HUES64 (cell line): ENCODE measurements around the gene INTS7.
A peak's percentile ranks its signal among the peaks of the same experiment; 100 is the strongest.
"Not testable (repeated sequence)": the region's sequence is repeated elsewhere in the genome, so short reads cannot be mapped to it uniquely, and the experiment has no call there.

Experiments used
- H3K27ac ChIP-seq: 2 replicates; pipeline ENCODE4 v1.7.0; 2013; ENCODE audit warnings: low read depth, low read length, inconsistent platforms
- H3K27me3 ChIP-seq: 2 replicates; pipeline ENCODE4 v1.6.1; 2013; ENCODE audit warnings: mild to moderate bottlenecking, low read length; ENCODE audit not compliant: insufficient read depth
- H3K36me3 ChIP-seq: 2 replicates; pipeline ENCODE4 v1.6.1; 2013; ENCODE audit warnings: mild to moderate bottlenecking, low read length; ENCODE audit not compliant: insufficient read depth
- H3K4me1 ChIP-seq: 2 replicates; pipeline ENCODE4 v1.6.1; 2013; ENCODE audit warnings: mild to moderate bottlenecking, low read length, moderate library complexity; ENCODE audit not compliant: insufficient read depth
- H3K4me3 ChIP-seq: 2 replicates; pipeline ENCODE4 v1.5.1; 2013; ENCODE audit warnings: mild to moderate bottlenecking, low read length, moderate library complexity
- H3K9ac ChIP-seq: 2 replicates; pipeline ENCODE4 v1.6.1; 2013; ENCODE audit warnings: mild to moderate bottlenecking, low read depth, low read length
- H3K9me3 ChIP-seq: 2 replicates; pipeline ENCODE4 v1.6.1; 2013; ENCODE audit warnings: low read depth, low read length; ENCODE audit not compliant: insufficient read depth
- WGBS: fragments of 150-250, 120-280 bp; methylation state at CpG from one replicate; pipeline ENCODE4 v1.1.7; 2013; ENCODE audit warnings: missing lambda C conversion rate; 5-methylcytosine and 5-hydroxymethylcytosine counted together

Gene INTS7

GRCh38 chr1:212034516-212035122, 738 bp downstream of the INTS7 start:
- H3K4me3 ChIP-seq = peak overlapping the region; percentile 69
- no peaks in the 10 kb centered on the region for H3K9me3 ChIP-seq
- 6% methylated on average over 13 of the region's 13 CpGs for WGBS
- peaks cover 14% of the 10 kb centered on the region for H3K4me1 ChIP-seq
- peak overlapping the region; percentile 49 for H3K9ac ChIP-seq
- no peak overlapping the region; the same call in 1 of the 2 replicates for H3K27ac ChIP-seq
- no peaks in the 10 kb centered on the region for H3K27me3 ChIP-seq
- H3K36me3 ChIP-seq = peaks cover 24% of the 10 kb centered on the region

DNA sequence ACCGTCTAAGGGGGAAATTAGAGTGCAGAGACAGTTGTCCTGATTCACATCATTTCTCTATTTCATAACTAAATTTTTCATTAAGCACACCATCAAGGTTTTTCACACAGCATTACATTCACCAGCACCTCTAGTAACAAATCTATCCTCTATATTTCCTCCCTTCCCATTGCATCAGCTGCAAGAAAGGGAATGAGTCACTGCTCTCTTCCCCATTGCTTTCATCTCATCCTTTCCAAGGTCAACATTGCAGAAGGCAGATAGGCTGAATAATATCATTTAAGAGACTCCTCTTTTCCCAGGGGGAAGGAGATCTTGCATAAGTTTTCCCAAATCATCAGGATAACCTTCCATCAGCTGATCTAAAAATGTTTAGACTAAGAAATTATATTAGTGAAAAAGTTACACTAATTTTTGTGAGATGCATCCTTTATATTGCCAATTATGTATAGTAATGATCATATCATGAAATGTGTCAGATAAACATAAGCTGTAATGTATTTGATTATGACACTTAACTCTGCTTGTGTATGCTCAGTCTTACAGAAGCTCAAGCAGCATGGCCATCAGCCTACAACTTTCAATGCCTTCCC, 4.3 kb downstream of the INTS7 start:
- H3K27ac ChIP-seq = no peak overlapping the region
- H3K27me3 ChIP-seq = no peaks in the 10 kb centered on the region
- 100% methylated on average over 1 of the region's 1 CpG for WGBS
- H3K4me1 ChIP-seq = peaks cover 21% of the 10 kb centered on the region
- no peaks in the 10 kb centered on the region for H3K9me3 ChIP-seq
- H3K36me3 ChIP-seq = peaks cover 4% of the 10 kb centered on the region; the same call in 1 of the 2 replicates
- no peak overlapping the region for H3K4me3 ChIP-seq
- no peak overlapping the region for H3K9ac ChIP-seq

GRCh38 chr1:212027727-212028126, 7.6 kb downstream of the INTS7 start:
- not testable (repeated sequence) for H3K27me3 ChIP-seq, H3K4me3 ChIP-seq, H3K27ac ChIP-seq, H3K9ac ChIP-seq
- Histone ChIP-seq H3K36me3 (peaks cover 17% of the 10 kb centered on the region), H3K4me1 (peaks cover 21% of the 10 kb centered on the region), H3K9me3 (peaks cover 14% of the 10 kb centered on the region; the same call in 1 of the 2 replicates)
- 94% methylated on average over 10 of the region's 10 CpGs for WGBS

- Histone ChIP-seq H3K4me3 (no peak overlapping the region), H3K9me3 (peaks cover 14% of the 10 kb centered on the region; the same call in 1 of the 2 replicates), H3K27me3 (no peaks in the 10 kb centered on the region), H3K4me1 (peaks cover 12% of the 10 kb centered on the region), H3K9ac (no peak overlapping the region), H3K36me3 (peaks cover 32% of the 10 kb centered on the region), H3K27ac (no peak overlapping the region)
- 96% methylated on average over 3 of the region's 3 CpGs for WGBS
These were observed 10.7 kb downstream of the INTS7 start for GRCh38 chr1:212024469-212025149.

GRCh38 chr1:212022908-212023307, 12.4 kb downstream of the INTS7 start:
- H3K27me3 ChIP-seq, H3K27ac ChIP-seq, H3K4me3 ChIP-seq, H3K9ac ChIP-seq, H3K4me1 ChIP-seq: not testable (repeated sequence)
- Histone ChIP-seq H3K36me3 (peaks cover 40% of the 10 kb centered on the region), H3K9me3 (peaks cover 14% of the 10 kb centered on the region; the same call in 1 of the 2 replicates)

- Histone ChIP-seq H3K4me1 (no peaks in the 10 kb centered on the region), H3K27ac (no peak overlapping the region), H3K9ac (no peak overlapping the region), H3K36me3 (peaks cover 49% of the 10 kb centered on the region), H3K9me3 (peaks cover 14% of the 10 kb centered on the region; the same call in 1 of the 2 replicates), H3K4me3 (no peak overlapping the region), H3K27me3 (no peaks in the 10 kb centered on the region)
- WGBS = 100% methylated on average over 1 of the region's 2 CpGs
These were observed 13.8 kb downstream of the INTS7 start for GRCh38 chr1:212021563-212021962.

GRCh38 chr1:212020975-212021374, 14.4 kb downstream of the INTS7 start:
- Histone ChIP-seq H3K27ac (no peak overlapping the region), H3K9me3 (peaks cover 14% of the 10 kb centered on the region; the same call in 1 of the 2 replicates), H3K9ac (no peak overlapping the region), H3K36me3 (peaks cover 55% of the 10 kb centered on the region), H3K4me3 (no peak overlapping the region), H3K27me3 (no peaks in the 10 kb centered on the region), H3K4me1 (no peaks in the 10 kb centered on the region)
- WGBS = 100% methylated on average over 1 of the region's 2 CpGs

DNA sequence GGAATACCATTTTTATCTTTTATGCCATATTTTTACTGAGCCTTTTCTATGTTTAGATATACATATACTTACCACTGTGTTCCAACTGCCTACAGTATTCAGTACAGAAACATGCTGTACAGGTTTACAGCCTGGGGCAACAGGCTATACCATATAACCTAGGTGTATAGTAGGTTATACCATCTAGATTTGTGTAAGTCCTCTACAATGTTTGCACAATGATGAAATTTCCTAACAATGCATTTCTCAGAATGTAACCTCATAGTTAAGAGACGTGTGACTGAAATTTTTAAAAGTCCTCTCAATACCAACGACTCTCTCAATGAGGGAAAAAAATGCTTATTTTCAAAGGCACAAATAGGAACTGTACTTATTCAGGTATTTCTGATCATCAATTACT, 21.7 kb downstream of the INTS7 start:
- Histone ChIP-seq H3K36me3 (peaks cover 52% of the 10 kb centered on the region), H3K9ac (no peak overlapping the region), H3K4me1 (no peaks in the 10 kb centered on the region), H3K27me3 (no peaks in the 10 kb centered on the region), H3K4me3 (no peak overlapping the region), H3K9me3 (no peaks in the 10 kb centered on the region), H3K27ac (no peak overlapping the region)
- WGBS = 93% methylated on average over 2 of the region's 2 CpGs

DNA sequence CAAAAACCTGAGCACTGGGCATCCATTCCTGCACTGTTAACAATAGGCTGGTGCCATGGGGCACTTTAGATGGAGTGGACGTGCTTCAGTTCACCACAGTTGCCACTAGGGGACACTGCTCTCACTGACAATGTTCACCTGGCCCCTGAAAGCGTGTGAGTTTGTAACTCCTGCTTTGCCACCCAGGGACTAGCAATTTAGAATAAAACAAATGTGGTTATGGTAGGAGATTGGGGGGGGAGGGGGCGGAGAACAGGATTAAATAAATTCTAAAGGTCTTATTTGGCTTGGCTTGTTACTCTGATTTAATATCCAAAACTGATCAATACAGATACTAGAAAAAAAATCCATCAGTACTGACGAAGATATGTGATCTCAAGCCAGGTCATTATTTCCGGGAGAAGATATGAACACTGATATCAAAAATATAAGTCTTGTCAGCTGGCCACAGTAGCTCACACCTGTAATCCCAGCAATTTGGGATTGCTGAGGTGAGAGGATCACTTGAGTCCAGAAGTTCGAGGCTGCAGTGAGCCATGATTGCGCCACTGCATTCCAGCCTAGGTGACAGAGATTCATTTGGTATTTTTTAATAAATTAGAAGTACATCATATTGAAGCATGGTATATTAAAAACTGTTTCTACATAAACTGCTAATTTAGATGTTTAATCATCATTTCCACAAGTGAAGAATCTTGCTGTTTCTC, 23.2 kb downstream of the INTS7 start:
- no peaks in the 10 kb centered on the region for H3K4me1 ChIP-seq
- H3K4me3 ChIP-seq = no peak overlapping the region
- H3K36me3 ChIP-seq = peaks cover 59% of the 10 kb centered on the region
- 69% methylated on average over 6 of the region's 7 CpGs for WGBS
- no peak overlapping the region for H3K9ac ChIP-seq
- no peak overlapping the region for H3K27ac ChIP-seq
- no peaks in the 10 kb centered on the region for H3K27me3 ChIP-seq
- no peaks in the 10 kb centered on the region for H3K9me3 ChIP-seq

DNA sequence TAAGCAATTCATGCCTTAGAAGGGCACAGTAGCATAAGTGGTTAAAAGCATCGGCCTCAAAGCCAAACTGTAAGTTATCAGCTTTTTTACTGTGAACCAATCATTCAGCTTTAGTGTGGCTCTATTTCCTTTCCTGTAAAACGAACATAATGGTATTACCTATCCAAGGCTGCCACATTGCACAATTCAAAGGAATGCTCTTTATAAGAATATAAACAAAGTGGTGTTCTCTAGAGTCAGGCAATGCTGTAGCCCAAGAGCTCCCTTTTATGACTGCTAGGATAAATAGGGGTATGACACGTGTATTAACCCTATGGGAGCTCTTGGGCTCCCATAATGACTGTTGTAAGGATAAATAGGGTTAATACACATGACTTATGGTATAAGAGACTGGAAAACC, 25.4 kb downstream of the INTS7 start:
- peaks cover 63% of the 10 kb centered on the region for H3K36me3 ChIP-seq
- no peaks in the 10 kb centered on the region for H3K4me1 ChIP-seq
- H3K27ac ChIP-seq = no peak overlapping the region
- H3K27me3 ChIP-seq = no peaks in the 10 kb centered on the region
- 94% methylated on average over 3 of the region's 3 CpGs for WGBS
- no peak overlapping the region for H3K4me3 ChIP-seq
- no peaks in the 10 kb centered on the region for H3K9me3 ChIP-seq
- no peak overlapping the region for H3K9ac ChIP-seq

DNA sequence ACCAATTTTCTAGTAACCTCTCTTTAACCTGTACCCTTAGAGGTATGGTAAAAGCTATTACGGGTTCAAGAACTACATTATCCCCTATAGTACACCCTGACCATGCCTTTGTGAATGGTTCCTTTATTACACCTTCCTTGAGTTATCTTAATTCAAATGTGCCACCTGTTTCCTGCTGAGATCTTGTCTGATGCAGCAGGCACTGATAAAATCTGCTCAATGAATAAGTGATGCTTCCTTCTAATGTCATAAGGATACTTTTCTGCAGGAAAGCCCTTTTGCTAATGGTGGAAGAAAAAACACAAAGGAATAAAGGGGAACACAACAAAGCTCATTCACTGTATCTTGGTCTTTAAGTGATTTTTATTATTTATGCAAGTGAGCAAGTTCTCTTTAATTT, 25.8 kb downstream of the INTS7 start:
- peaks cover 68% of the 10 kb centered on the region for H3K36me3 ChIP-seq
- no peaks in the 10 kb centered on the region for H3K9me3 ChIP-seq
- no peak overlapping the region for H3K27ac ChIP-seq
- no peaks in the 10 kb centered on the region for H3K4me1 ChIP-seq
- no peak overlapping the region for H3K9ac ChIP-seq
- H3K4me3 ChIP-seq = no peak overlapping the region
- 95% methylated on average over 1 of the region's 1 CpG for WGBS
- H3K27me3 ChIP-seq = no peaks in the 10 kb centered on the region
